Stomach (tissue), 4 donors: ENCODE results near the gene MLNR.

Experiments used
- CTCF ChIP-seq, 7 experiments: fragments of 450-650 bp in 4 of 7; fragments of 200-600 bp in 3 of 7; sonication (generic) in 3 of 7; IDR thresholded peaks; one replicate each; pipeline ENCODE4 v1.5.1; 2016 to 2019; ENCODE audit warnings: antibody characterized with exemption in 7 of 7, control low read depth in 2 of 7, mild to moderate bottlenecking in 1 of 7
- EP300 ChIP-seq: sonication (generic); formaldehyde crosslinking; IDR thresholded peaks from one replicate; pipeline ENCODE4 v1.6.1; 2017; ENCODE audit warnings: antibody characterized with exemption
- POLR2A ChIP-seq, 4 donors: fragments of 450-650 bp; IDR thresholded peaks; one replicate each; pipeline ENCODE4 v1.6.1; 2016; ENCODE audit warnings: antibody characterized with exemption in 4 of 4, control low read depth in 2 of 4, mild to moderate bottlenecking in 1 of 4, moderate library complexity in 1 of 4
- POLR2AphosphoS5 ChIP-seq, 3 donors: sonication (generic); formaldehyde crosslinking; IDR thresholded peaks; one replicate each; pipeline ENCODE4 v1.6.1; 2016; ENCODE audit warnings: antibody characterized with exemption in 3 of 3

- TF ChIP-seq POLR2A (IDR thresholded peaks at IDR 0.05) = no peak
- TF ChIP-seq CTCF (IDR thresholded peaks at IDR 0.05) = no peak
- no peak for TF ChIP-seq EP300
- no peak for TF ChIP-seq POLR2AphosphoS5 (IDR thresholded peaks at IDR 0.05)
Measured at GRCh38 chr13:49262634-49263033, 42.5 kb downstream of the MLNR start.
